Measurements from ENCODE around the gene PNPLA7. TPM values are rescaled to one million over a fixed set of nuclear protein-coding genes. Genes with fewer than 3 reads are reported as not detected.

PNPLA7 gene
- total and polyA plus RNA-seq, 2 of the 8 experiments (the other 6 are each of a cell fraction or from before 2014, with no cell fraction given) = 0.35 to 0.47 TPM

DNA sequence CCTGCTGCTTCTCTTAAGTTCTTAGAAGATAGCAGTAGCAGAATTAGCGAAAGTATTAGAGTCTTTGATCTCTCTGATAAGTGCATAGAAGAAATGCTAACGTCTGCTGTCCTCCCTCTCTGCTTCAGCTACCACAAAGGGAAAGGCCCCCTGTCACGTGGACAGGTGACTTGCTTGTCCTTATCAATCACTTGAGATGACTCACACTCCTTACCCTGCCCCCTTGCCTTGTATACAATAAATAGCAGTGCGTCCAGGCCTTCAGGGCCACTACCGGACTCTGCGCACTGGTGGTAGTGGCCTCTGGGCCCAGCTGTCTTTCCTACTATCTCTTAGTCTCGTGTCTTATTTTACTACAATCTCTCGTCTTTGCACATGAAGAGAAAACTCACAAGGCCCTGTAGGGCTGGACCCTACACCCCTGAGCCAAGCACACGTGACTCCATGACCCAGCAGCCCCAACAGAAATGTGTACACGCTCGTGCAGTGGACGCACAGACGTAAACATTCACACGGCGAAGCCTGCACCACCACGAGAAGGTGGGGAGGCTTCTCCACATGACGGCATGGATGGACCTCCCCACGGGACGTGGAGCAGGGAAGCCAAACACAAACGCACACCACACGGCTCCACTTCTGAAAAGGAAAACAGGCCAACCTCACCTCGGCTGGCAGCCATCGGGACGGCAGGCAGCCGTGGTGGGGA is 38.3 kb downstream of the PNPLA7 start:
- DNase-seq (ENCODE audit: low read depth in 1 of 2, low spot score in 2 of 2) (no peak), FAIRE-seq (no peak)
- no peak overlapping the region for H3K9ac ChIP-seq (replicated peaks in 1 of 4; ENCODE audit: extremely low read depth in 1 of 4, low read depth in 3 of 4, low read length in 3 of 4)
- WGBS, 2 experiments (ENCODE audit: extremely low coverage in 1 of 2, insufficient coverage in 1 of 2, insufficient read length in 1 of 2, insufficient replicate concordance in 2 of 2, low coverage in 1 of 2, low lambda C conversion rate in 2 of 2, missing lambda C conversion rate in 1 of 2) = 93% methylated on average over 25 of the region's 25 CpGs; no CpG with 5 or more reads in 1 of the 2 experiments
- no peak overlapping the region for H2BK120ac ChIP-seq (replicated peaks; ENCODE audit: low read depth, low read length)
- H3K27ac ChIP-seq (ENCODE audit: low read depth, low read length) = no peak overlapping the region
- no peaks in the 10 kb centered on the region for H3K27me3 ChIP-seq (replicated peaks in 1 of 4; ENCODE audit: control insufficient read depth in 3 of 4, extremely low read depth in 1 of 4, insufficient read depth in 3 of 4, low read length in 3 of 4)
- peaks cover 0 to 11% of the 10 kb centered on the region in 2 experiments; a peak in 1 of 4 replicates for H3K9me3 ChIP-seq (ENCODE audit: insufficient read depth in 2 of 2, low read depth in 1 of 2, low read length in 1 of 2)
- no peak overlapping the region for H2BK15ac ChIP-seq (ENCODE audit: low read length)
- no peak overlapping the region for H2AFZ ChIP-seq (ENCODE audit: low read length)
- TF ChIP-seq JUND (IDR thresholded peaks at IDR 0.05; ENCODE audit: low read length) (no peak), ZNF274 (IDR thresholded peaks at IDR 0.05; ENCODE audit: borderline replicate concordance, extremely low read depth, low read length) (no peak), CBX5 (IDR thresholded peaks at IDR 0.05; ENCODE audit: low read depth, low read length) (no peak), TAF1 (IDR thresholded peaks at IDR 0.05; ENCODE audit: low read depth, low read length) (no peak), EZH2 (IDR thresholded peaks at IDR 0.05; ENCODE audit: low read depth, low read length, severe bottlenecking) (no peak), FOSL1 (IDR thresholded peaks at IDR 0.05; ENCODE audit: insufficient read depth, low read depth, low read length) (no peak), SRF (IDR thresholded peaks at IDR 0.05; ENCODE audit: low read depth, low read length) (no peak), RXRA (IDR thresholded peaks at IDR 0.05; ENCODE audit: insufficient read depth, low read depth, low read length) (no peak)
- TF ChIP-seq, protein P1, sequence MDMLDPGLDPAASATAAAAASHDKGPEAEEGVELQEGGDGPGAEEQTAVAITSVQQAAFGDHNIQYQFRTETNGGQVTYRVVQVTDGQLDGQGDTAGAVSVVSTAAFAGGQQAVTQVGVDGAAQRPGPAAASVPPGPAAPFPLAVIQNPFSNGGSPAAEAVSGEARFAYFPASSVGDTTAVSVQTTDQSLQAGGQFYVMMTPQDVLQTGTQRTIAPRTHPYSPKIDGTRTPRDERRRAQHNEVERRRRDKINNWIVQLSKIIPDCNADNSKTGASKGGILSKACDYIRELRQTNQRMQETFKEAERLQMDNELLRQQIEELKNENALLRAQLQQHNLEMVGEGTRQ (IDR thresholded peaks at IDR 0.05; ENCODE audit: low read length) = no peak
- no peak overlapping the region for H3K23ac ChIP-seq (ENCODE audit: insufficient read length)
- no peak overlapping the region for H4K5ac ChIP-seq (ENCODE audit: insufficient read length, low read depth, low read length)
- no peak overlapping the region for H3K56ac ChIP-seq (replicated peaks; ENCODE audit: insufficient read length, low read depth, low read length)
- H3K4me3 ChIP-seq (ENCODE audit: extremely low read depth in 1 of 4, insufficient read depth in 2 of 4, low read depth in 3 of 4, low read length in 4 of 4) = no peak overlapping the region
- H2AK5ac ChIP-seq (ENCODE audit: low read depth, low read length) = no peak overlapping the region
- no peak overlapping the region for H2BK12ac ChIP-seq (ENCODE audit: low read depth, low read length)
- no peak overlapping the region for H4K91ac ChIP-seq (replicated peaks; ENCODE audit: insufficient read length, low read length)
- H3K79me2 ChIP-seq (ENCODE audit: control insufficient read depth in 1 of 2, insufficient read depth in 2 of 2, low read length in 2 of 2) = no peaks in the 10 kb centered on the region
- no peak overlapping the region for H3K14ac ChIP-seq (ENCODE audit: insufficient read length)
- peaks cover 2% of the 10 kb centered on the region for H3K79me1 ChIP-seq (ENCODE audit: low read depth, low read length)
- no peak overlapping the region for H3K4ac ChIP-seq (replicated peaks; ENCODE audit: insufficient read length, low read depth, low read length)
- no peak overlapping the region for H4K8ac ChIP-seq (ENCODE audit: extremely low read depth, insufficient read depth, low read length)
- no peak overlapping the region for H2BK20ac ChIP-seq (ENCODE audit: low read length)
- POLR2A ChIA-PET (ENCODE audit: partially characterized antibody) = no interaction called here
- no peak overlapping the region for H2BK5ac ChIP-seq (ENCODE audit: low read depth, low read length)
- H3K4me1 ChIP-seq (replicated peaks in 1 of 4; ENCODE audit: control insufficient read depth in 3 of 4, insufficient read depth in 4 of 4, low read length in 3 of 4) = no peaks in the 10 kb centered on the region; a peak in 1 of 7 replicates
- H3K4me2 ChIP-seq (ENCODE audit: insufficient read depth in 1 of 2, low read depth in 2 of 2, low read length in 2 of 2) = no peak overlapping the region
- peaks cover 2% of the 10 kb centered on the region; the same call in 1 of the 2 replicates for H3K23me2 ChIP-seq (ENCODE audit: low read depth, low read length)
- no peaks in the 10 kb centered on the region for H3K36me3 ChIP-seq (ENCODE audit: control insufficient read depth in 2 of 4, insufficient read depth in 4 of 4, low read length in 3 of 4)
- no peaks in the 10 kb centered on the region for H4K20me1 ChIP-seq (replicated peaks in 1 of 2; ENCODE audit: control insufficient read depth in 1 of 2, insufficient read depth in 2 of 2, low read length in 2 of 2)
- CTCF ChIA-PET (ENCODE audit: partially characterized antibody) = no interaction called here
- no peak overlapping the region for H3K18ac ChIP-seq (ENCODE audit: extremely low read depth, low read length)

Measured in H1 (cell line).